Activated CD8-positive, alpha-beta memory T cell treated with anti-CD3 and anti-CD28 coated beads, Interleukin-2, amount 50 U/mL, for 4 hours (primary cell): ENCODE results near the gene RNU1-3.
"Not testable (repeated sequence)": the region's sequence is repeated elsewhere in the genome, so short reads cannot be mapped to it uniquely, and the experiment has no call there.

ENCODE experiments used
- DNase-seq: peaks from one replicate; pipeline ENCODE4 v3.0.0-alpha.2; 2020

Gene RNU1-3

GRCh38 chr1:16666502-16667413, at the start of gene RNU1-3:
TSS of gene RNU1-3 (minus strand) at chr1:16666948.
- DNase-seq: not testable (repeated sequence)

GRCh38 chr1:16713480-16713879, 46.7 kb upstream of the RNU1-3 start:
- DNase-seq: not testable (repeated sequence)

- DNase-seq: not testable (repeated sequence)
Measured at GRCh38 chr1:16712984-16713383, 46.2 kb upstream of the RNU1-3 start.

- DNase-seq: not testable (repeated sequence)
Measured at GRCh38 chr1:16712582-16712981, 45.8 kb upstream of the RNU1-3 start.

GRCh38 chr1:16712131-16712530, 45.4 kb upstream of the RNU1-3 start:
- DNase-seq: not testable (repeated sequence)

- not testable (repeated sequence) for DNase-seq
Measured at GRCh38 chr1:16710618-16711017, 43.9 kb upstream of the RNU1-3 start.

- peak; percentile 55 for DNase-seq
Measured at GRCh38 chr1:16709659-16710087, 42.9 kb upstream of the RNU1-3 start.

GRCh38 chr1:16708704-16709103, 42.0 kb upstream of the RNU1-3 start:
- DNase-seq: not testable (repeated sequence)

GRCh38 chr1:16707130-16708093, 40.7 kb upstream of the RNU1-3 start:
- not testable (repeated sequence) for DNase-seq

- DNase-seq: not testable (repeated sequence)
Measured at GRCh38 chr1:16706302-16706701, 39.6 kb upstream of the RNU1-3 start.

- not testable (repeated sequence) for DNase-seq
Measured at GRCh38 chr1:16704502-16705100, 37.9 kb upstream of the RNU1-3 start.

GRCh38 chr1:16704076-16704475, 37.3 kb upstream of the RNU1-3 start:
- not testable (repeated sequence) for DNase-seq

GRCh38 chr1:16703602-16704001, 36.9 kb upstream of the RNU1-3 start:
- DNase-seq: not testable (repeated sequence)

GRCh38 chr1:16703141-16703540, 36.4 kb upstream of the RNU1-3 start:
- DNase-seq: not testable (repeated sequence)

- not testable (repeated sequence) for DNase-seq
Measured at GRCh38 chr1:16702280-16702679, 35.5 kb upstream of the RNU1-3 start.

GRCh38 chr1:16701189-16701588, 34.4 kb upstream of the RNU1-3 start:
- DNase-seq: not testable (repeated sequence)

GRCh38 chr1:16700138-16700895, 33.6 kb upstream of the RNU1-3 start:
- not testable (repeated sequence) for DNase-seq

GRCh38 chr1:16699440-16699839, 32.7 kb upstream of the RNU1-3 start:
- not testable (repeated sequence) for DNase-seq

GRCh38 chr1:16697152-16697551, 30.4 kb upstream of the RNU1-3 start:
- not testable (repeated sequence) for DNase-seq

- DNase-seq: not testable (repeated sequence)
Measured at GRCh38 chr1:16696507-16697150, 29.9 kb upstream of the RNU1-3 start.

GRCh38 chr1:16694308-16694702, 27.6 kb upstream of the RNU1-3 start:
- DNase-seq: not testable (repeated sequence)
